Fibroblast of gingiva (primary cell): ENCODE measurements around the gene ZEB1.

Experiments
- DNase-seq: peaks from one replicate; pipeline ENCODE4 v3.0.0-alpha.2; 2011; ENCODE audit warnings: low read depth

The ZEB1 gene

GRCh38 chr10:31318854-31319601 lies at the start of gene ZEB1:
Gene ZEB1 (plus strand): TSS chr10:31319216. CDS start chr10:31319235, 19 bp downstream.
- DNase-seq: peak; percentile 94

GRCh38 chr10:31270954-31271353 lies 48.1 kb upstream of the ZEB1 start:
- DNase-seq: no peak

GRCh38 chr10:31272841-31273240 lies 46.2 kb upstream of the ZEB1 start:
- peak; percentile 54 for DNase-seq

- DNase-seq: no peak
Observed at GRCh38 chr10:31273789-31274188, 45.2 kb upstream of the ZEB1 start.

GRCh38 chr10:31274310-31274709 lies 44.7 kb upstream of the ZEB1 start:
- DNase-seq: peak; percentile 80

GRCh38 chr10:31278279-31278941 lies 40.6 kb upstream of the ZEB1 start:
- no peak for DNase-seq

- DNase-seq: no peak
Observed at GRCh38 chr10:31280972-31281371, 38.0 kb upstream of the ZEB1 start.

GRCh38 chr10:31288001-31288400 lies 31.0 kb upstream of the ZEB1 start:
- DNase-seq: no peak

GRCh38 chr10:31288962-31289361 lies 30.1 kb upstream of the ZEB1 start:
- peak; percentile 83 for DNase-seq

GRCh38 chr10:31290386-31290785 lies 28.6 kb upstream of the ZEB1 start:
- no peak for DNase-seq

- DNase-seq: no peak
Observed at GRCh38 chr10:31291123-31291522, 27.9 kb upstream of the ZEB1 start.

- DNase-seq: no peak
Observed at GRCh38 chr10:31294558-31294957, 24.5 kb upstream of the ZEB1 start.

GRCh38 chr10:31296754-31297153 lies 22.3 kb upstream of the ZEB1 start:
- DNase-seq: peak; percentile 29

GRCh38 chr10:31299119-31299518 lies 19.9 kb upstream of the ZEB1 start:
- no peak for DNase-seq

- DNase-seq: no peak
Observed at GRCh38 chr10:31303212-31303611, 15.8 kb upstream of the ZEB1 start.

GRCh38 chr10:31304291-31304970 lies 14.6 kb upstream of the ZEB1 start:
- DNase-seq: peak; percentile 46

- DNase-seq: no peak
Observed at GRCh38 chr10:31313396-31313795, 5.6 kb upstream of the ZEB1 start.

GRCh38 chr10:31314256-31315150 lies 4.5 kb upstream of the ZEB1 start:
- DNase-seq: no peak

GRCh38 chr10:31315453-31315852 lies 3.6 kb upstream of the ZEB1 start:
- peak; percentile 86 for DNase-seq

GRCh38 chr10:31317171-31317570 lies 1.8 kb upstream of the ZEB1 start:
- DNase-seq: no peak

- DNase-seq: no peak
Observed at GRCh38 chr10:31317652-31318381, 1.2 kb upstream of the ZEB1 start.
